ENCODE measurements around the gene GEMIN7.

The GEMIN7 gene

GRCh38 chr19:45139286-45140143, 60.5 kb downstream of the GEMIN7 start:
- Histone ChIP-seq H3K27me3 (ENCODE audit: insufficient read depth, poor library complexity, severe bottlenecking) (no peaks in the 10 kb centered on the region), H3K4me3 (replicated peaks; ENCODE audit: insufficient read depth, low read length) (no peak overlapping the region), H3K27ac (replicated peaks) (no peak overlapping the region)
- no peak for TF ChIP-seq REST (IDR thresholded peaks at IDR 0.05; ENCODE audit: insufficient replicate concordance, low read depth)
- no peak for TF ChIP-seq SPI1 (IDR thresholded peaks at IDR 0.05; ENCODE audit: borderline replicate concordance, low read depth)
- no peak for TF ChIP-seq POLR2AphosphoS5 (IDR thresholded peaks at IDR 0.05; ENCODE audit: low read depth)
- TF ChIP-seq GABPA (IDR thresholded peaks at IDR 0.05; ENCODE audit: low read depth): no peak
- no peak for DNase-seq (ENCODE audit: low read depth in 1 of 2, low spot score in 1 of 2)

GRCh38 chr19:45140144-45140503, 61.1 kb downstream of the GEMIN7 start:
- Histone ChIP-seq H3K4me3 (replicated peaks; ENCODE audit: insufficient read depth, low read length) (no peak overlapping the region), H3K27me3 (ENCODE audit: insufficient read depth, poor library complexity, severe bottlenecking) (no peaks in the 10 kb centered on the region), H3K27ac (replicated peaks) (no peak overlapping the region)
- no peak for TF ChIP-seq SPI1 (IDR thresholded peaks at IDR 0.05; ENCODE audit: borderline replicate concordance, low read depth)
- no peak for DNase-seq (ENCODE audit: low read depth in 1 of 2, low spot score in 1 of 2)

- no peaks in the 10 kb centered on the region for H3K27me3 ChIP-seq (ENCODE audit: insufficient read depth, poor library complexity, severe bottlenecking)
- no peak overlapping the region for H3K4me3 ChIP-seq (replicated peaks; ENCODE audit: insufficient read depth, low read length)
- TF ChIP-seq CTCF (IDR thresholded peaks at IDR 0.05; ENCODE audit: insufficient read depth, low read length): no peak
- no peak for TF ChIP-seq REST (IDR thresholded peaks at IDR 0.05; ENCODE audit: insufficient replicate concordance, low read depth)
- no peak for TF ChIP-seq GABPA (IDR thresholded peaks at IDR 0.05; ENCODE audit: low read depth)
- TF ChIP-seq SPI1 (IDR thresholded peaks at IDR 0.05; ENCODE audit: borderline replicate concordance, low read depth): no peak
- TF ChIP-seq POLR2AphosphoS5 (IDR thresholded peaks at IDR 0.05; ENCODE audit: low read depth): no peak
- DNase-seq (ENCODE audit: low read depth in 1 of 2, low spot score in 1 of 2): no peak
- no peak overlapping the region for H3K27ac ChIP-seq (replicated peaks)
Observed at GRCh38 chr19:45140533-45140932, 61.5 kb downstream of the GEMIN7 start.
